Ishikawa (cell line): ENCODE data around the gene TBC1D14.

Experiments
- CEBPB ChIP-seq: IDR thresholded peaks from 2 replicates; pipeline ENCODE4 v1.6.1; 2012
- CREB1 ChIP-seq: IDR thresholded peaks from 2 replicates; pipeline ENCODE4 v1.6.1; 2012; ENCODE audit warnings: low read depth
- EGR1 ChIP-seq: IDR thresholded peaks from 2 replicates; pipeline ENCODE4 v1.6.1; 2012
- EP300 ChIP-seq: IDR thresholded peaks from 2 replicates; pipeline ENCODE4 v1.6.1; 2012; ENCODE audit warnings: borderline replicate concordance
- FOXM1 ChIP-seq: IDR thresholded peaks from 2 replicates; pipeline ENCODE4 v1.6.1; 2012; ENCODE audit warnings: low read depth, borderline replicate concordance
- MAX ChIP-seq: IDR thresholded peaks from 2 replicates; pipeline ENCODE4 v1.6.1; 2012
- NFIC ChIP-seq: IDR thresholded peaks from 2 replicates; pipeline ENCODE4 v1.6.1; 2012
- RAD21 ChIP-seq: IDR thresholded peaks from 2 replicates; pipeline ENCODE4 v1.6.1; 2012; ENCODE audit warnings: low read depth
- REST ChIP-seq: IDR thresholded peaks from 2 replicates; pipeline ENCODE4 v1.6.1; 2012; ENCODE audit warnings: low read depth, mild to moderate bottlenecking
- TAF1 ChIP-seq: IDR thresholded peaks from 2 replicates; pipeline ENCODE4 v1.6.1; 2012; ENCODE audit warnings: low read depth, mild to moderate bottlenecking
- TCF12 ChIP-seq: IDR thresholded peaks from 2 replicates; pipeline ENCODE4 v1.6.1; 2012; ENCODE audit warnings: low read depth
- TEAD4 ChIP-seq: IDR thresholded peaks from 2 replicates; pipeline ENCODE4 v1.6.1; 2012
- USF1 ChIP-seq: IDR thresholded peaks from 2 replicates; pipeline ENCODE4 v1.6.1; 2012
- YY1 ChIP-seq: IDR thresholded peaks from 2 replicates; pipeline ENCODE4 v1.6.1; 2012; ENCODE audit warnings: low read depth
- ZBTB7A ChIP-seq: IDR thresholded peaks from 2 replicates; pipeline ENCODE4 v1.6.1; 2012; ENCODE audit warnings: low read depth

The TBC1D14 gene

GRCh38 chr4:6918338-6918737 lies 8.7 kb downstream of the TBC1D14 start:
- no peak for TF ChIP-seq TCF12
- no peak for TF ChIP-seq USF1
- no peak for TF ChIP-seq TEAD4
- TF ChIP-seq CREB1, result no peak
- no peak for TF ChIP-seq TAF1
- TF ChIP-seq EGR1, result no peak
- no peak for TF ChIP-seq MAX
- TF ChIP-seq FOXM1, result no peak
- no peak for TF ChIP-seq EP300
- TF ChIP-seq REST, result no peak
- no peak for TF ChIP-seq RAD21

- TF ChIP-seq MAX, result no peak
- TF ChIP-seq EP300, result no peak
- TF ChIP-seq REST, result no peak
- TF ChIP-seq TCF12, result no peak
- no peak for TF ChIP-seq ZBTB7A
These were observed 10.5 kb downstream of the TBC1D14 start for GRCh38 chr4:6920171-6920570.

GRCh38 chr4:6923507-6923906 lies 13.9 kb downstream of the TBC1D14 start:
- TF ChIP-seq TAF1 (no peak), NFIC (no peak), REST (no peak), EP300 (no peak)

GRCh38 chr4:6924361-6924779 lies 14.7 kb downstream of the TBC1D14 start:
- TF ChIP-seq TAF1, result no peak
- TF ChIP-seq ZBTB7A, result no peak
- TF ChIP-seq TCF12, result no peak

- TF ChIP-seq CREB1 (no peak), EP300 (no peak), TCF12 (no peak), NFIC (no peak), FOXM1 (no peak), CEBPB (no peak), TEAD4 (no peak), EGR1 (no peak), RAD21 (no peak), YY1 (no peak), USF1 (no peak), TAF1 (no peak), REST (no peak), MAX (no peak), ZBTB7A (no peak)
These were observed 15.8 kb downstream of the TBC1D14 start for GRCh38 chr4:6925357-6925836.
